HL-60 (cell line): Measurements from ENCODE around the gene SETBP1.

Experiments used
- DNase-seq, 2 experiments: peaks; one replicate each; pipeline ENCODE4 v3.0.0-alpha.2; 2010 to 2020; ENCODE audit warnings: low read depth in 1 of 2, low spot score in 1 of 2
- H3K27ac ChIP-seq: fragments of 250-450 bp; sonication (Bioruptor Pico); replicated peaks from 2 replicates; pipeline ENCODE4 v1.5.1; 2020; ENCODE audit warnings: mild to moderate bottlenecking, moderate library complexity
- H3K27me3 ChIP-seq: fragments of 250-450 bp; sonication (Bioruptor Pico); 2 replicates; pipeline ENCODE4 v1.5.1; 2021; ENCODE audit warnings: mild to moderate bottlenecking, moderate library complexity; ENCODE audit not compliant: insufficient read depth, poor library complexity, severe bottlenecking
- H3K4me3 ChIP-seq: replicated peaks from 2 replicates; pipeline ENCODE4 v1.5.1; 2011; ENCODE audit warnings: mild to moderate bottlenecking, control low read depth, low read length; ENCODE audit not compliant: insufficient read depth
- GABPA ChIP-seq: IDR thresholded peaks from 2 replicates; pipeline ENCODE4 v1.6.1; 2012; ENCODE audit warnings: low read depth
- POLR2AphosphoS5 ChIP-seq: IDR thresholded peaks from 2 replicates; pipeline ENCODE4 v1.6.1; 2012; ENCODE audit warnings: low read depth
- REST ChIP-seq: IDR thresholded peaks from 2 replicates; pipeline ENCODE4 v1.6.1; 2012; ENCODE audit warnings: low read depth; ENCODE audit not compliant: insufficient replicate concordance
- SPI1 ChIP-seq: IDR thresholded peaks from 2 replicates; pipeline ENCODE4 v1.6.1; 2012; ENCODE audit warnings: low read depth, mild to moderate bottlenecking, borderline replicate concordance
- TF ChIP-seq, protein P1 (sequence below): IDR thresholded peaks from one replicate; pipeline ENCODE4 v1.5.1; 2011; ENCODE audit warnings: low read length, control low read depth, inconsistent platforms; ENCODE audit not compliant: insufficient read depth

The SETBP1 gene

DNA sequence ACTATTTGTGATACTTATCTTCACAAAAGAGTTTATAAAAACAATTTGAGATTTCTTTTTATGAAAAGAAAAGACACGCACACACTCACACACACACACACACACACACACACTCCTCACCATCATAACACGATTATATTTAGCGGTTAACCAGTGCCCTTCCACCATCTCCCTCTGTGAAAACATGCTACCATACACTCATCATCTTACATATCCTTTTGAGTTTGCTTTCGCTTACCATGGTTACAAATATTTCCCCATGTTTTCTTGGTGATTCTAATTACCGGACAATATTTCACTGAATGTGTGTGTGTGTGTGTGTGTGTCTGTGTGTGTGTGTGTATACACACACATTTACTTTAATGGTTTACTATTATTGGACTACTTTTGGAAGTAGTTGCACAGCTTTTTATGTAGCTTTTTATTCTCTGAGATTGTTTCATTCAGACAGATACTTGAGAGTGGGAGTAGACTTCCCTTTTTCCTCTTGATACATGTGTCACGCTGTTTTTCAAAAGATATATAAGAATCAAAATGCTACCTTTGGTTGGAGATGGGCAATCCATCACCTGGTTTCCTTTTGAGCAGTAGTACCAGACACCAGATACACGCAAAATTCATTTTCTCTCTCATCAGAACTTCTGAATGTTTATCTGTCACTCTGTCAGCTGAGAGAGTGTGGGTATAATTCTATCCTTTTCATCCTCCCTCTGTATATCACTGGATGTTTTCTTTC is 138.1 kb downstream of the SETBP1 start:
- DNase-seq: no peak
- Histone ChIP-seq H3K4me3 (no peak overlapping the region), H3K27me3 (no peaks in the 10 kb centered on the region), H3K27ac (no peak overlapping the region)
- TF ChIP-seq SPI1 (peak; percentile 69; the same call in 1 of the 2 replicates), REST (no peak)

GRCh38 chr18:44819944-44820510 is 139.3 kb downstream of the SETBP1 start:
- TF ChIP-seq, protein P1, sequence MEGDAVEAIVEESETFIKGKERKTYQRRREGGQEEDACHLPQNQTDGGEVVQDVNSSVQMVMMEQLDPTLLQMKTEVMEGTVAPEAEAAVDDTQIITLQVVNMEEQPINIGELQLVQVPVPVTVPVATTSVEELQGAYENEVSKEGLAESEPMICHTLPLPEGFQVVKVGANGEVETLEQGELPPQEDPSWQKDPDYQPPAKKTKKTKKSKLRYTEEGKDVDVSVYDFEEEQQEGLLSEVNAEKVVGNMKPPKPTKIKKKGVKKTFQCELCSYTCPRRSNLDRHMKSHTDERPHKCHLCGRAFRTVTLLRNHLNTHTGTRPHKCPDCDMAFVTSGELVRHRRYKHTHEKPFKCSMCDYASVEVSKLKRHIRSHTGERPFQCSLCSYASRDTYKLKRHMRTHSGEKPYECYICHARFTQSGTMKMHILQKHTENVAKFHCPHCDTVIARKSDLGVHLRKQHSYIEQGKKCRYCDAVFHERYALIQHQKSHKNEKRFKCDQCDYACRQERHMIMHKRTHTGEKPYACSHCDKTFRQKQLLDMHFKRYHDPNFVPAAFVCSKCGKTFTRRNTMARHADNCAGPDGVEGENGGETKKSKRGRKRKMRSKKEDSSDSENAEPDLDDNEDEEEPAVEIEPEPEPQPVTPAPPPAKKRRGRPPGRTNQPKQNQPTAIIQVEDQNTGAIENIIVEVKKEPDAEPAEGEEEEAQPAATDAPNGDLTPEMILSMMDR: no peak
- TF ChIP-seq POLR2AphosphoS5 (no peak), GABPA (no peak), REST (no peak), SPI1 (no peak)
- H3K27me3 ChIP-seq: peaks cover 4% of the 10 kb centered on the region
- H3K4me3 ChIP-seq: no peak overlapping the region
- no peak overlapping the region for H3K27ac ChIP-seq
- no peak for DNase-seq

- peaks cover 4% of the 10 kb centered on the region for H3K27me3 ChIP-seq
- TF ChIP-seq REST: no peak
- no peak for TF ChIP-seq SPI1
- TF ChIP-seq, protein P1: no peak
- TF ChIP-seq GABPA: no peak
- no peak for TF ChIP-seq POLR2AphosphoS5
- DNase-seq: no peak
- H3K27ac ChIP-seq: no peak overlapping the region
- no peak overlapping the region for H3K4me3 ChIP-seq
These were observed 141.2 kb downstream of the SETBP1 start for GRCh38 chr18:44821924-44822323.
